HEK293T (cell line): ENCODE results near the gene ACTR2.

Source experiments
- BHLHE40 ChIP-seq: fragments of 450-650 bp; IDR thresholded peaks from 2 replicates; pipeline ENCODE4 v1.6.1; 2016; ENCODE audit warnings: mild to moderate bottlenecking, moderate library complexity, borderline replicate concordance
- CTBP1 ChIP-seq: fragments of 450-650 bp; IDR thresholded peaks from 2 replicates; pipeline ENCODE4 v1.6.1; 2016; ENCODE audit warnings: borderline replicate concordance
- FOXK2 ChIP-seq: fragments of 450-650 bp; IDR thresholded peaks from 2 replicates; pipeline ENCODE4 v1.6.1; 2016; ENCODE audit warnings: mild to moderate bottlenecking
- FOXM1 ChIP-seq: fragments of 450-650 bp; IDR thresholded peaks from 2 replicates; pipeline ENCODE4 v1.6.1; 2017; ENCODE audit warnings: mild to moderate bottlenecking, borderline replicate concordance
- SP1 ChIP-seq: fragments of 450-650 bp; IDR thresholded peaks from 2 replicates; pipeline ENCODE4 v1.6.1; 2017
- SUZ12 ChIP-seq: fragments of 450-650 bp; IDR thresholded peaks from 2 replicates; pipeline ENCODE4 v1.6.1; 2016; ENCODE audit warnings: mild to moderate bottlenecking
- TARDBP ChIP-seq: fragments of 450-650 bp; IDR thresholded peaks from 2 replicates; pipeline ENCODE4 v1.6.1; 2016
- ZNF384 ChIP-seq: fragments of 450-650 bp; IDR thresholded peaks from 2 replicates; pipeline ENCODE4 v1.6.1; 2016

- TF ChIP-seq FOXM1 (no peak), BHLHE40 (no peak), SP1 (no peak), CTBP1 (no peak), TARDBP (no peak), SUZ12 (no peak), ZNF384 (no peak), FOXK2 (no peak)
These were observed 3.5 kb downstream of the ACTR2 start for GRCh38 chr2:65231121-65231520.
